Activated naive CD4-positive, alpha-beta T cell treated with anti-CD3 and anti-CD28 coated beads for 36 hours (primary cell): ENCODE results near the gene ABCB1. TPM values are rescaled to one million over a fixed set of nuclear protein-coding genes. Genes with fewer than 3 reads are reported as not detected.
"Not testable (repeated sequence)": the region's sequence is repeated elsewhere in the genome, so short reads cannot be mapped to it uniquely, and the experiment has no call there.

Experiments
- CTCF ChIA-PET: fragments of 350-600 bp; sonication (Branson Sonifier 250); formaldehyde crosslinking; loops from one replicate; lab custom pipeline; 2021; ENCODE audit warnings: antibody characterized with exemption; lab: Charles Lee
- DNase-seq: peaks from one replicate; pipeline ENCODE4 v3.0.0-alpha.2; 2020
- H3K27ac Mint-ChIP-seq: one replicate; pipeline ENCODE4 v1.8.0; 2021; ENCODE audit warnings: mild to moderate bottlenecking, mixed read lengths
- H3K27me3 Mint-ChIP-seq: one replicate; pipeline ENCODE4 v1.8.0; 2021; ENCODE audit warnings: low read depth, mixed read lengths
- H3K36me3 Mint-ChIP-seq: one replicate; pipeline ENCODE4 v1.8.0; 2021; ENCODE audit warnings: low read depth, mixed read lengths
- H3K4me1 Mint-ChIP-seq: one replicate; pipeline ENCODE4 v1.8.0; 2021; ENCODE audit warnings: low read depth, mixed read lengths
- H3K4me3 Mint-ChIP-seq: one replicate; pipeline ENCODE4 v1.8.0; 2021; ENCODE audit warnings: mild to moderate bottlenecking, moderate library complexity, mixed read lengths
- H3K9me3 Mint-ChIP-seq: one replicate; pipeline ENCODE4 v1.8.0; 2021; ENCODE audit warnings: mixed read lengths
- intact Hi-C: fragments of 100-400 bp; cut with micrococcal nuclease; formaldehyde crosslinking; loops from one replicate; pipeline ENCODE4 v1.15.1; 2023
- total RNA-seq, 2 experiments: library from RNA; stranded (reverse); gene quantifications; one replicate each; pipeline ENCODE4 v1.2.3, GENCODE V29; 2021

Gene ABCB1
- total RNA-seq, 2 experiments from 2014 or later: 2.3 to 3.5 TPM

GRCh38 chr7:87572513-87572912 lies 28.2 kb downstream of the ABCB1 start:
- not testable (repeated sequence) for H3K27ac Mint-ChIP-seq

GRCh38 chr7:87570178-87570577 lies 30.5 kb downstream of the ABCB1 start:
- Mint-ChIP-seq H3K4me3 (no peak overlapping the region), H3K36me3 (peaks cover 8% of the 10 kb centered on the region), H3K27me3 (no peaks in the 10 kb centered on the region), H3K27ac (no peak overlapping the region), H3K4me1 (peaks cover 10% of the 10 kb centered on the region), H3K9me3 (peaks cover 2% of the 10 kb centered on the region)
- DNase-seq: no peak
- intact Hi-C loops: no loop called here
- CTCF ChIA-PET: no interaction called here

More at GRCh38 chr7:87572513-87572912, 28.2 kb downstream of the ABCB1 start:
- intact Hi-C loops, H3K9me3 Mint-ChIP-seq, DNase-seq, H3K4me3 Mint-ChIP-seq, CTCF ChIA-PET, H3K36me3 Mint-ChIP-seq, H3K27me3 Mint-ChIP-seq: not testable (repeated sequence)
- H3K4me1 Mint-ChIP-seq: peaks cover 14% of the 10 kb centered on the region

- Mint-ChIP-seq H3K9me3 (no peaks in the 10 kb centered on the region), H3K4me3 (no peak overlapping the region), H3K4me1 (peaks cover 4% of the 10 kb centered on the region), H3K27me3 (no peaks in the 10 kb centered on the region), H3K27ac (no peak overlapping the region), H3K36me3 (peaks cover 5% of the 10 kb centered on the region)
- DNase-seq: no peak
- CTCF ChIA-PET: no interaction called here
- intact Hi-C loops: no loop called here
Measured at GRCh38 chr7:87567052-87567451, 33.6 kb downstream of the ABCB1 start.

GRCh38 chr7:87566311-87566900 lies 34.3 kb downstream of the ABCB1 start:
- no peak overlapping the region for H3K4me3 Mint-ChIP-seq
- no peaks in the 10 kb centered on the region for H3K9me3 Mint-ChIP-seq
- CTCF ChIA-PET: no interaction called here
- no peaks in the 10 kb centered on the region for H3K27me3 Mint-ChIP-seq
- peaks cover 4% of the 10 kb centered on the region for H3K4me1 Mint-ChIP-seq
- intact Hi-C loops: no loop called here
- no peak for DNase-seq
- no peak overlapping the region for H3K27ac Mint-ChIP-seq
- peaks cover 5% of the 10 kb centered on the region for H3K36me3 Mint-ChIP-seq

- Mint-ChIP-seq H3K4me1 (peaks cover 4% of the 10 kb centered on the region), H3K4me3 (no peak overlapping the region), H3K9me3 (no peaks in the 10 kb centered on the region), H3K36me3 (peaks cover 5% of the 10 kb centered on the region), H3K27me3 (no peaks in the 10 kb centered on the region), H3K27ac (no peak overlapping the region)
- DNase-seq: no peak
- intact Hi-C loops: no loop called here
- CTCF ChIA-PET: interaction anchor here (0.6 to 0.7 kb wide), 2 partner anchors 15 to 89 kb away, joined by 3 read pairs; no protein-coding TSS in a partner anchor
Measured at GRCh38 chr7:87565877-87566276, 34.8 kb downstream of the ABCB1 start.

GRCh38 chr7:87564296-87564963 lies 36.3 kb downstream of the ABCB1 start:
- Mint-ChIP-seq H3K27me3 (no peaks in the 10 kb centered on the region), H3K9me3 (no peaks in the 10 kb centered on the region), H3K4me3 (no peak overlapping the region), H3K27ac (no peak overlapping the region), H3K36me3 (peaks cover 5% of the 10 kb centered on the region), H3K4me1 (peaks cover 4% of the 10 kb centered on the region)
- peak; percentile 41 for DNase-seq
- intact Hi-C loops: no loop called here
- CTCF ChIA-PET: interaction anchor here (1.3 to 2.1 kb wide), 2 partner anchors 12 to 15 kb away, joined by 4 to 5 read pairs; no protein-coding TSS in a partner anchor

- DNase-seq: no peak
- intact Hi-C loops: no loop called here
- H3K9me3 Mint-ChIP-seq: no peaks in the 10 kb centered on the region
- no peak overlapping the region for H3K4me3 Mint-ChIP-seq
- H3K27me3 Mint-ChIP-seq: no peaks in the 10 kb centered on the region
- peaks cover 4% of the 10 kb centered on the region for H3K4me1 Mint-ChIP-seq
- H3K36me3 Mint-ChIP-seq: peaks cover under 1% of the 10 kb centered on the region
- H3K27ac Mint-ChIP-seq: no peak overlapping the region
- CTCF ChIA-PET: interaction anchor here (1.4 kb wide), 1 partner anchor 12 kb away, joined by 3 read pairs; no protein-coding TSS in a partner anchor
Measured at GRCh38 chr7:87561702-87562101, 39.0 kb downstream of the ABCB1 start.

GRCh38 chr7:87561102-87561501 lies 39.6 kb downstream of the ABCB1 start:
- intact Hi-C loops: no loop called here
- Mint-ChIP-seq H3K27ac (no peak overlapping the region), H3K27me3 (no peaks in the 10 kb centered on the region), H3K4me3 (no peak overlapping the region), H3K9me3 (no peaks in the 10 kb centered on the region), H3K36me3 (no peaks in the 10 kb centered on the region), H3K4me1 (peaks cover 4% of the 10 kb centered on the region)
- CTCF ChIA-PET: interaction anchor here (1.4 kb wide), 1 partner anchor 13 kb away, joined by 3 read pairs; no protein-coding TSS in a partner anchor
- no peak for DNase-seq

GRCh38 chr7:87552351-87552900 lies 48.3 kb downstream of the ABCB1 start:
- Mint-ChIP-seq H3K27me3 (no peaks in the 10 kb centered on the region), H3K9me3 (no peaks in the 10 kb centered on the region)

GRCh38 chr7:87548123-87548919 lies 52.4 kb downstream of the ABCB1 start:
- Mint-ChIP-seq H3K36me3 (peaks cover 5% of the 10 kb centered on the region), H3K4me3 (no peak overlapping the region), H3K4me1 (peaks cover 3% of the 10 kb centered on the region), H3K27me3 (no peaks in the 10 kb centered on the region), H3K9me3 (no peaks in the 10 kb centered on the region), H3K27ac (no peak overlapping the region)
- CTCF ChIA-PET: interaction anchor here (0.6 kb wide), 1 partner anchor 553 kb away, joined by 3 read pairs; no protein-coding TSS in a partner anchor
- DNase-seq: no peak
- intact Hi-C loops: no loop called here

More at GRCh38 chr7:87552351-87552900, 48.3 kb downstream of the ABCB1 start:
- no peak overlapping the region for H3K4me3 Mint-ChIP-seq
- CTCF ChIA-PET: no interaction called here
- peaks cover 3% of the 10 kb centered on the region for H3K36me3 Mint-ChIP-seq
- H3K27ac Mint-ChIP-seq: no peak overlapping the region
- no peaks in the 10 kb centered on the region for H3K4me1 Mint-ChIP-seq
- intact Hi-C loops: no loop called here
- no peak for DNase-seq

- Mint-ChIP-seq H3K4me1 (peaks cover 3% of the 10 kb centered on the region), H3K36me3 (peaks cover 5% of the 10 kb centered on the region)
- DNase-seq: no peak
Measured at GRCh38 chr7:87545760-87546159, 54.9 kb downstream of the ABCB1 start.

GRCh38 chr7:87543623-87544022 lies 57.1 kb downstream of the ABCB1 start:
- intact Hi-C loops: no loop called here
- CTCF ChIA-PET: interaction anchor here (0.5 to 1.2 kb wide), 3 partner anchors 11 to 92 kb away, joined by 3 read pairs; no protein-coding TSS in a partner anchor

More at GRCh38 chr7:87545760-87546159, 54.9 kb downstream of the ABCB1 start:
- CTCF ChIA-PET: no interaction called here
- Mint-ChIP-seq H3K27me3 (no peaks in the 10 kb centered on the region), H3K4me3 (no peak overlapping the region), H3K27ac (no peak overlapping the region), H3K9me3 (no peaks in the 10 kb centered on the region)
- intact Hi-C loops: no loop called here

More at GRCh38 chr7:87543623-87544022, 57.1 kb downstream of the ABCB1 start:
- Mint-ChIP-seq H3K4me3 (no peak overlapping the region), H3K27ac (no peak overlapping the region), H3K9me3 (no peaks in the 10 kb centered on the region), H3K27me3 (no peaks in the 10 kb centered on the region), H3K4me1 (peaks cover 3% of the 10 kb centered on the region), H3K36me3 (peaks cover 3% of the 10 kb centered on the region)
- DNase-seq: no peak
